Peyer's patch (tissue), 4 donors: ENCODE results near the gene SH3TC1. TPM values are rescaled to one million over a fixed set of nuclear protein-coding genes. Genes with fewer than 3 reads are reported as not detected.

ENCODE experiments used
- DNase-seq, 3 donors: peaks; one replicate each; pipeline ENCODE4 v3.0.0-alpha.2; 2017 to 2019
- H3K27ac ChIP-seq, 4 donors: fragments of 200-600 bp; sonication (generic); one replicate each; pipeline ENCODE4 v1.5.1; 2016 to 2019
- H3K27me3 ChIP-seq, 2 donors: fragments of 200-600 bp; sonication (generic); one replicate each; pipeline ENCODE4 v1.5.1; 2019
- H3K36me3 ChIP-seq, 3 donors: fragments of 200-600 bp; sonication (generic); one replicate each; pipeline ENCODE4 v1.5.1; 2016 to 2019
- H3K4me1 ChIP-seq, 4 donors: fragments of 200-600 bp; sonication (generic); one replicate each; pipeline ENCODE4 v1.5.1; 2016 to 2019
- H3K4me3 ChIP-seq, 4 donors: fragments of 200-600 bp; sonication (generic); 1 replicate in 3 of 4; 2 replicates in 1 of 4; pipeline ENCODE4 v1.5.1; 2016 to 2019; ENCODE audit warnings: mild to moderate bottlenecking in 1 of 4
- H3K9me3 ChIP-seq, 4 donors: fragments of 200-600 bp; sonication (generic); one replicate each; pipeline ENCODE4 v1.5.1; 2016 to 2019; ENCODE audit warnings: mild to moderate bottlenecking in 1 of 4
- CTCF ChIP-seq, 6 experiments: fragments of 450-650 bp in 4 of 6; fragments of 200-600 bp in 2 of 6; sonication (generic) in 1 of 6; IDR thresholded peaks; one replicate each; pipeline ENCODE4 v1.5.1; 2017 to 2019; ENCODE audit warnings: antibody characterized with exemption in 6 of 6, mild to moderate bottlenecking in 3 of 6, moderate library complexity in 1 of 6
- POLR2A ChIP-seq, 2 donors: fragments of 450-650 bp; IDR thresholded peaks; one replicate each; pipeline ENCODE4 v1.5.1; 2017; ENCODE audit warnings: antibody characterized with exemption in 2 of 2, mild to moderate bottlenecking in 2 of 2, moderate library complexity in 2 of 2
- total RNA-seq, 4 donors: library from RNA; depleted of rRNA; stranded (reverse); fragments of >200 nt; gene quantifications; one replicate each; pipeline ENCODE4 v1.1.0, GENCODE V29; 2016

The SH3TC1 gene
- total RNA-seq, 4 donors from 2014 or later, result 4.2 to 88.3 (median 11.8) TPM

- peaks cover 0 to 46% (median 29%) of the 10 kb centered on the region in 4 donors for H3K4me1 ChIP-seq
- no peak for TF ChIP-seq POLR2A (IDR thresholded peaks at IDR 0.05)
- no peak for TF ChIP-seq CTCF (IDR thresholded peaks at IDR 0.05)
- H3K9me3 ChIP-seq, result no peaks in the 10 kb centered on the region
- H3K4me3 ChIP-seq, result peak overlapping the region in 3 of 4 donors; percentile 50 to 63 (median 61)
- no peaks in the 10 kb centered on the region for H3K27me3 ChIP-seq
- H3K27ac ChIP-seq, result peak overlapping the region; percentile 72 to 93 (median 78)
- H3K36me3 ChIP-seq, result no peaks in the 10 kb centered on the region
- peak in 2 of 3 donors; percentile 38 to 62 for DNase-seq
These were observed 734 bp upstream of the SH3TC1 start for GRCh38 chr4:8198206-8198905.

GRCh38 chr4:8199594-8200301, 658 bp downstream of the SH3TC1 start:
- no peaks in the 10 kb centered on the region for H3K36me3 ChIP-seq
- DNase-seq, result no peak
- no peak for TF ChIP-seq POLR2A (IDR thresholded peaks at IDR 0.05)
- no peak for TF ChIP-seq CTCF (IDR thresholded peaks at IDR 0.05)
- H3K9me3 ChIP-seq, result no peaks in the 10 kb centered on the region
- H3K4me3 ChIP-seq, result peak overlapping the region; percentile 50 to 63 (median 56)
- H3K4me1 ChIP-seq, result peaks cover 0 to 46% (median 29%) of the 10 kb centered on the region in 4 donors
- peak overlapping the region; percentile 72 to 93 (median 78) for H3K27ac ChIP-seq
- H3K27me3 ChIP-seq, result no peaks in the 10 kb centered on the region

- TF ChIP-seq CTCF (IDR thresholded peaks at IDR 0.05), result no peak
- no peak for TF ChIP-seq POLR2A (IDR thresholded peaks at IDR 0.05)
- Histone ChIP-seq H3K27ac (peak overlapping the region; percentile 72 to 93 (median 78)), H3K9me3 (no peaks in the 10 kb centered on the region), H3K4me3 (peak overlapping the region; percentile 50 to 63 (median 56)), H3K4me1 (peaks cover 0 to 46% (median 29%) of the 10 kb centered on the region in 4 donors), H3K36me3 (no peaks in the 10 kb centered on the region), H3K27me3 (no peaks in the 10 kb centered on the region)
- DNase-seq, result peak in 2 of 3 donors; percentile 67 to 70
These were observed 1.3 kb downstream of the SH3TC1 start for GRCh38 chr4:8200302-8200975.

GRCh38 chr4:8201321-8201781, 2.3 kb downstream of the SH3TC1 start:
- peak in 2 of 3 donors; percentile 74 to 79 for DNase-seq
- TF ChIP-seq CTCF (IDR thresholded peaks at IDR 0.05), result no peak
- no peak for TF ChIP-seq POLR2A (IDR thresholded peaks at IDR 0.05)
- Histone ChIP-seq H3K4me1 (peaks cover 0 to 50% (median 33%) of the 10 kb centered on the region in 4 donors), H3K4me3 (peak overlapping the region; percentile 50 to 63 (median 56)), H3K27ac (peak overlapping the region; percentile 72 to 93 (median 78)), H3K9me3 (no peaks in the 10 kb centered on the region), H3K36me3 (no peaks in the 10 kb centered on the region), H3K27me3 (no peaks in the 10 kb centered on the region)
